Measurements from ENCODE around the gene GPC5. TPM values are rescaled to one million over a fixed set of nuclear protein-coding genes. Genes with fewer than 3 reads are reported as not detected.

Gene GPC5
- polyA plus RNA-seq, 2 of the 4 experiments (the other 2 are of a cell fraction): not detected

- H3K4me2 ChIP-seq: no peak overlapping the region
- DNase-seq (ENCODE audit: low read depth in 1 of 2, low spot score in 1 of 2) (no peak), FAIRE-seq (no peak), ATAC-seq (no peak)
- H3K4me1 ChIP-seq: no peaks in the 10 kb centered on the region
- POLR2A ChIA-PET: no interaction called here
- H3K27ac ChIP-seq: no peak overlapping the region
- TF ChIP-seq JUNB (IDR thresholded peaks at IDR 0.05) (no peak), MAX (IDR thresholded peaks at IDR 0.05) (no peak)
- WGBS (ENCODE audit: missing lambda C conversion rate): 20% methylated on average over 4 of the region's 4 CpGs
- no peak overlapping the region for H3K4me3 ChIP-seq
- no peaks in the 10 kb centered on the region for H3K9me3 ChIP-seq
- CTCF ChIA-PET: no interaction called here
These were observed 263.5 kb downstream of the GPC5 start for GRCh38 chr13:91661692-91662490.

- H3K9me3 ChIP-seq: no peaks in the 10 kb centered on the region
- no peak for TF ChIP-seq HDAC2 (IDR thresholded peaks at IDR 0.05)
- TF ChIP-seq MAX (IDR thresholded peaks at IDR 0.05): no peak
- TF ChIP-seq MYC (IDR thresholded peaks at IDR 0.05; ENCODE audit: borderline replicate concordance, low read length): no peak
- no peak for TF ChIP-seq USF2 (IDR thresholded peaks at IDR 0.05)
- no peak for TF ChIP-seq GATA3 (IDR thresholded peaks at IDR 0.05; ENCODE audit: borderline replicate concordance)
- no peak for TF ChIP-seq EHF (CRISPR knock-in tag; IDR thresholded peaks at IDR 0.05)
- TF ChIP-seq EP300 (IDR thresholded peaks at IDR 0.05): no peak
- TF ChIP-seq FOSL2 (IDR thresholded peaks at IDR 0.05): no peak
- TF ChIP-seq FOSL2 (CRISPR knock-in tag; IDR thresholded peaks at IDR 0.05): no peak
- no peak for TF ChIP-seq HOXA7 (CRISPR knock-in tag; IDR thresholded peaks at IDR 0.05)
- TF ChIP-seq ATOH8 (CRISPR knock-in tag; IDR thresholded peaks at IDR 0.05; ENCODE audit: low read depth): no peak
- no peak for TF ChIP-seq RCOR1 (IDR thresholded peaks at IDR 0.05; ENCODE audit: low read depth, low read length)
- TF ChIP-seq ESRRA (IDR thresholded peaks at IDR 0.05; ENCODE audit: borderline replicate concordance, low read length): no peak
- TF ChIP-seq KDM5A (IDR thresholded peaks at IDR 0.05): no peak
- no peak for TF ChIP-seq POLR2AphosphoS2 (conservative IDR thresholded peaks at IDR 0.05; ENCODE audit: low read length)
- no peak for TF ChIP-seq BHLHE40 (IDR thresholded peaks at IDR 0.05; ENCODE audit: low read depth, low read length)
- no peak for TF ChIP-seq ZC3H11A (IDR thresholded peaks at IDR 0.05)
- TF ChIP-seq PBX3 (IDR thresholded peaks at IDR 0.05): no peak
- TF ChIP-seq JUN (IDR thresholded peaks at IDR 0.05): no peak
- no peak for TF ChIP-seq E2F6 (IDR thresholded peaks at IDR 0.05; ENCODE audit: borderline replicate concordance, low read depth)
- TF ChIP-seq ZSCAN20 (CRISPR knock-in tag; IDR thresholded peaks at IDR 0.05): no peak
- no peak for ATAC-seq
- no peak for FAIRE-seq
- ChIA-PET POLR2A (no interaction called here), CTCF (no interaction called here)
- DNase-seq (ENCODE audit: low read depth in 1 of 2, low spot score in 1 of 2): no peak
- WGBS (ENCODE audit: missing lambda C conversion rate): 20% methylated on average over 3 of the region's 3 CpGs
- H3K27ac ChIP-seq: no peak overlapping the region
- no peak overlapping the region for H3K4me2 ChIP-seq
- H3K4me1 ChIP-seq: no peaks in the 10 kb centered on the region
- H3K4me3 ChIP-seq: no peak overlapping the region
These were observed 265.6 kb downstream of the GPC5 start for GRCh38 chr13:91664039-91664438.

Measured in A549 (cell line).